WTC11 (cell line): ENCODE measurements around the gene UBASH3B.

Experiments
- CTCF ChIP-seq: fragments of 200-600 bp; IDR thresholded peaks from 2 replicates; pipeline ENCODE4 v1.8.0; 2022; ENCODE audit warnings: antibody characterized with exemption
- NFYB ChIP-seq: sonication (generic); formaldehyde crosslinking; conservative IDR thresholded peaks from 2 replicates; pipeline ENCODE4 v1.8.0; 2022; ENCODE audit warnings: low read depth, missing genetic modification reagents
- ZNF416 ChIP-seq: fragments of 250-450 bp; sonication (Bioruptor Pico); IDR thresholded peaks from 2 replicates; pipeline ENCODE4 v1.9.0; 2021; ENCODE audit warnings: mild to moderate bottlenecking, inconsistent platforms

- no peak for TF ChIP-seq NFYB (CRISPR knock-in tag)
- TF ChIP-seq CTCF = no peak
- no peak for TF ChIP-seq ZNF416 (CRISPR knock-in tag)
These were observed 45.1 kb downstream of the UBASH3B start for GRCh38 chr11:122700666-122701065.
